Lower lobe of right lung (tissue), 2 donors: ENCODE measurements around the gene SETD2. TPM values are rescaled to one million over a fixed set of nuclear protein-coding genes. Genes with fewer than 3 reads are reported as not detected.

Experiments
- ATAC-seq, 2 donors: fragments of 200-7000 bp; cut with Tn5 transposase; one replicate each; pipeline ENCODE4 v1.9.1; 2020 to 2022; ENCODE audit warnings: mild to moderate bottlenecking in 2 of 2, moderate library complexity in 2 of 2
- DNase-seq: peaks from one replicate; pipeline ENCODE4 v3.0.0-alpha.2; 2020
- H3K27ac ChIP-seq: fragments of 200-600 bp; one replicate; pipeline ENCODE4 v1.8.0; 2022
- H3K27me3 ChIP-seq: fragments of 200-600 bp; one replicate; pipeline ENCODE4 v1.8.0; 2022; ENCODE audit warnings: low read depth
- H3K36me3 ChIP-seq: fragments of 200-600 bp; one replicate; pipeline ENCODE4 v1.8.0; 2022; ENCODE audit warnings: mild to moderate bottlenecking
- H3K4me1 ChIP-seq: fragments of 200-600 bp; one replicate; pipeline ENCODE4 v1.8.0; 2022
- H3K4me3 ChIP-seq: fragments of 200-600 bp; one replicate; pipeline ENCODE4 v1.8.0; 2022; ENCODE audit warnings: mild to moderate bottlenecking
- H3K9me3 ChIP-seq: fragments of 200-600 bp; one replicate; pipeline ENCODE4 v1.8.0; 2022
- CTCF ChIP-seq: fragments of 200-600 bp; IDR thresholded peaks from one replicate; pipeline ENCODE4 v1.8.0; 2022; ENCODE audit warnings: antibody characterized with exemption, mild to moderate bottlenecking
- intact Hi-C: fragments of 100-400 bp; cut with DNase I; formaldehyde crosslinking; loops from one replicate; pipeline ENCODE4 v1.11.0; 2022
- total RNA-seq: library from RNA; stranded (reverse); fragmentation: NEBNext Ultra II Directional; extraction: Animal tissue kit (Norgen Biotek cat#: 25700); gene quantifications from one replicate; pipeline ENCODE4 v1.2.1, GENCODE V29; 2021
- donor health status: DM: no; HTN: yes; CAD: no; lungs with severe emphysema.

Gene SETD2
- total RNA-seq, 1 donor from 2014 or later, result 47.9 TPM

GRCh38 chr3:47000198-47000815 lies 163.6 kb downstream of the SETD2 start:
- no peaks in the 10 kb centered on the region for H3K27me3 ChIP-seq
- no peak for ATAC-seq
- peaks cover 9% of the 10 kb centered on the region for H3K4me1 ChIP-seq
- no peak overlapping the region for H3K4me3 ChIP-seq
- intact Hi-C loops, result no loop called here
- peaks cover 99% of the 10 kb centered on the region for H3K36me3 ChIP-seq
- no peak for TF ChIP-seq CTCF
- no peaks in the 10 kb centered on the region for H3K9me3 ChIP-seq
- DNase-seq, result peak; percentile 35
- H3K27ac ChIP-seq, result no peak overlapping the region

GRCh38 chr3:46999516-47000197 lies 164.3 kb downstream of the SETD2 start:
- Histone ChIP-seq H3K4me3 (no peak overlapping the region), H3K27me3 (no peaks in the 10 kb centered on the region), H3K36me3 (peaks cover 99% of the 10 kb centered on the region), H3K27ac (no peak overlapping the region), H3K9me3 (no peaks in the 10 kb centered on the region), H3K4me1 (peaks cover 9% of the 10 kb centered on the region)
- no peak for TF ChIP-seq CTCF
- no peak for ATAC-seq
- DNase-seq, result peak; percentile 25
- intact Hi-C loops, result no loop called here

GRCh38 chr3:46998852-46999515 lies 164.9 kb downstream of the SETD2 start:
- H3K27ac ChIP-seq, result no peak overlapping the region
- peaks cover 9% of the 10 kb centered on the region for H3K4me1 ChIP-seq
- DNase-seq, result no peak
- H3K36me3 ChIP-seq, result peaks cover 99% of the 10 kb centered on the region
- H3K9me3 ChIP-seq, result no peaks in the 10 kb centered on the region
- intact Hi-C loops, result no loop called here
- H3K27me3 ChIP-seq, result no peaks in the 10 kb centered on the region
- ATAC-seq, result no peak
- no peak for TF ChIP-seq CTCF
- H3K4me3 ChIP-seq, result no peak overlapping the region

GRCh38 chr3:46998121-46998851 lies 165.6 kb downstream of the SETD2 start:
- peak; percentile 86 for TF ChIP-seq CTCF
- Histone ChIP-seq H3K27me3 (no peaks in the 10 kb centered on the region), H3K36me3 (peaks cover 99% of the 10 kb centered on the region), H3K9me3 (no peaks in the 10 kb centered on the region), H3K27ac (no peak overlapping the region), H3K4me3 (no peak overlapping the region), H3K4me1 (peaks cover 9% of the 10 kb centered on the region)
- intact Hi-C loops, result no loop called here
- DNase-seq (peak; percentile 88), ATAC-seq (peak; percentile 82 to 89)

- no peak overlapping the region for H3K27ac ChIP-seq
Measured at GRCh38 chr3:46997453-46998091, 166.3 kb downstream of the SETD2 start.

More at GRCh38 chr3:46997453-46998091, 166.3 kb downstream of the SETD2 start:
- Histone ChIP-seq H3K9me3 (no peaks in the 10 kb centered on the region), H3K4me1 (peaks cover 9% of the 10 kb centered on the region), H3K4me3 (no peak overlapping the region), H3K36me3 (peaks cover 98% of the 10 kb centered on the region), H3K27me3 (no peaks in the 10 kb centered on the region)
- DNase-seq (peak; percentile 40), ATAC-seq (no peak)
- intact Hi-C loops, result no loop called here
- no peak for TF ChIP-seq CTCF
